Glutamatergic neuron (in vitro differentiated cells): ENCODE measurements around the gene MACROD2. TPM values are rescaled to one million over a fixed set of nuclear protein-coding genes. Genes with fewer than 3 reads are reported as not detected.

Source experiments
- DNase-seq: peaks from one replicate; pipeline ENCODE4 v3.0.0; 2022
- H3K27ac Mint-ChIP-seq: one replicate; pipeline ENCODE4 v1.8.0; 2020; ENCODE audit warnings: mild to moderate bottlenecking, mixed read lengths, inconsistent platforms; ENCODE audit not compliant: unreplicated experiment
- H3K27me3 Mint-ChIP-seq: one replicate; pipeline ENCODE4 v1.8.0; 2020; ENCODE audit warnings: mild to moderate bottlenecking, moderate library complexity, mixed read lengths, inconsistent platforms; ENCODE audit not compliant: unreplicated experiment
- H3K36me3 Mint-ChIP-seq: one replicate; pipeline ENCODE4 v1.8.0; 2020; ENCODE audit warnings: mild to moderate bottlenecking, mixed read lengths, inconsistent platforms; ENCODE audit not compliant: unreplicated experiment
- H3K4me1 Mint-ChIP-seq: one replicate; pipeline ENCODE4 v1.8.0; 2020; ENCODE audit warnings: mild to moderate bottlenecking, low read depth, mixed read lengths, inconsistent platforms; ENCODE audit not compliant: unreplicated experiment
- H3K4me3 Mint-ChIP-seq: one replicate; pipeline ENCODE4 v1.8.0; 2020; ENCODE audit warnings: mild to moderate bottlenecking, mixed read lengths, inconsistent platforms; ENCODE audit not compliant: unreplicated experiment
- H3K9me3 Mint-ChIP-seq: one replicate; pipeline ENCODE4 v1.8.0; 2020; ENCODE audit warnings: mild to moderate bottlenecking, moderate library complexity, mixed read lengths, inconsistent platforms; ENCODE audit not compliant: unreplicated experiment
- CTCF ChIP-seq: fragments of 200-600 bp; sonication (generic); IDR thresholded peaks from one replicate; pipeline ENCODE4 v1.5.0; 2021; ENCODE audit not compliant: partially characterized antibody, unreplicated experiment
- total RNA-seq: library from RNA; stranded (reverse); fragmentation: NEBNext Ultra II Directional; extraction: Animal tissue kit (Norgen Biotek cat#: 25700); gene quantifications from one replicate; pipeline ENCODE4 v1.2.1, GENCODE V29; 2021; ENCODE audit not compliant: unreplicated experiment

The MACROD2 gene
- total RNA-seq, 1 donor from 2014 or later = 8.7 TPM

GRCh38 chr20:14604143-14604542 is 608.8 kb downstream of the MACROD2 start:
- no peak overlapping the region for H3K27ac Mint-ChIP-seq
- H3K36me3 Mint-ChIP-seq = no peaks in the 10 kb centered on the region
- H3K4me1 Mint-ChIP-seq = peaks cover 8% of the 10 kb centered on the region
- TF ChIP-seq CTCF = no peak
- no peak for DNase-seq
- peaks cover 4% of the 10 kb centered on the region for H3K27me3 Mint-ChIP-seq
- H3K9me3 Mint-ChIP-seq = peaks cover 2% of the 10 kb centered on the region
- no peak overlapping the region for H3K4me3 Mint-ChIP-seq

- H3K27ac Mint-ChIP-seq = no peak overlapping the region
- no peaks in the 10 kb centered on the region for H3K27me3 Mint-ChIP-seq
- no peaks in the 10 kb centered on the region for H3K9me3 Mint-ChIP-seq
- DNase-seq = no peak
- no peaks in the 10 kb centered on the region for H3K36me3 Mint-ChIP-seq
- H3K4me3 Mint-ChIP-seq = no peak overlapping the region
- TF ChIP-seq CTCF = no peak
- H3K4me1 Mint-ChIP-seq = no peaks in the 10 kb centered on the region
These were observed 614.3 kb downstream of the MACROD2 start for GRCh38 chr20:14609328-14610221.

GRCh38 chr20:14611479-14611878 is 616.2 kb downstream of the MACROD2 start:
- H3K27ac Mint-ChIP-seq = no peak overlapping the region

GRCh38 chr20:14612391-14612790 is 617.1 kb downstream of the MACROD2 start:
- Mint-ChIP-seq H3K27me3 (no peaks in the 10 kb centered on the region), H3K4me1 (peaks cover 2% of the 10 kb centered on the region), H3K36me3 (no peaks in the 10 kb centered on the region), H3K4me3 (no peak overlapping the region), H3K9me3 (no peaks in the 10 kb centered on the region), H3K27ac (no peak overlapping the region)
- no peak for TF ChIP-seq CTCF
- no peak for DNase-seq

More at GRCh38 chr20:14611479-14611878, 616.2 kb downstream of the MACROD2 start:
- Mint-ChIP-seq H3K27me3 (no peaks in the 10 kb centered on the region), H3K36me3 (no peaks in the 10 kb centered on the region), H3K9me3 (no peaks in the 10 kb centered on the region), H3K4me3 (no peak overlapping the region), H3K4me1 (peaks cover 2% of the 10 kb centered on the region)
- DNase-seq = no peak
- no peak for TF ChIP-seq CTCF

- no peak overlapping the region for H3K4me3 Mint-ChIP-seq
- DNase-seq = no peak
- H3K4me1 Mint-ChIP-seq = peaks cover 2% of the 10 kb centered on the region
- no peaks in the 10 kb centered on the region for H3K36me3 Mint-ChIP-seq
- H3K27ac Mint-ChIP-seq = no peak overlapping the region
- no peaks in the 10 kb centered on the region for H3K27me3 Mint-ChIP-seq
- TF ChIP-seq CTCF = no peak
- H3K9me3 Mint-ChIP-seq = no peaks in the 10 kb centered on the region
These were observed 620.7 kb downstream of the MACROD2 start for GRCh38 chr20:14616003-14616402.
